HG02759 (cell line): ENCODE measurements around the gene STATH.
"Not testable (repeated sequence)": the region's sequence is repeated elsewhere in the genome, so short reads cannot be mapped to it uniquely, and the experiment has no call there.

Source experiments
- ATAC-seq: cut with Tn5 transposase; IDR thresholded peaks from one replicate; pipeline ENCODE4 v1.9.1; 2021; ENCODE audit warnings: mild to moderate bottlenecking, moderate library complexity; ENCODE audit not compliant: unreplicated experiment

STATH gene, protein sequence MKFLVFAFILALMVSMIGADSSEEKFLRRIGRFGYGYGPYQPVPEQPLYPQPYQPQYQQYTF

DNA sequence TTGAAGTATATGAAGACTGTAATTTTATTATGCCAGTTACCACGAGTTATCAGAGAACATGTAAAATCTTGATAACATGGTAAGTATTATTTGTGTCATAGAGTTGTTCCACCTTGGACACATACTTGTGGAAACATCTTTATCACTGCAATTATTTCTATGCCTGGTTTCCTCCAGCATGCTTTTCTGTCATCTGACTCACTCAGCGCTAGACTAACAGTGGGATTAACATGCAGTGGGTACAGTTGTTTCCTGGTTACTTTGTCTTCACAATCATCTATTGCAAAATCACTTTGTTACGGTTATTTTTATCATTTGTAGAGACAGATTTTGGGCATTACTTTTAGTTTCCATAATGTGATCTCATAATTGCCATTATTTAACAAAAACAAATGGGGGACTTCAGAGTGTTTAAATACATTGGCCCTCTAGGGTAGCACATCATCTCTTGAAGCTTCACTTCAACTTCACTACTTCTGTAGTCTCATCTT lies at the start of gene STATH:
TSS of gene STATH (plus strand) at position 441 of the 491 bp plus-strand sequence. CDS start 2,472 bp downstream, outside the sequence.
- ATAC-seq = no peak

DNA sequence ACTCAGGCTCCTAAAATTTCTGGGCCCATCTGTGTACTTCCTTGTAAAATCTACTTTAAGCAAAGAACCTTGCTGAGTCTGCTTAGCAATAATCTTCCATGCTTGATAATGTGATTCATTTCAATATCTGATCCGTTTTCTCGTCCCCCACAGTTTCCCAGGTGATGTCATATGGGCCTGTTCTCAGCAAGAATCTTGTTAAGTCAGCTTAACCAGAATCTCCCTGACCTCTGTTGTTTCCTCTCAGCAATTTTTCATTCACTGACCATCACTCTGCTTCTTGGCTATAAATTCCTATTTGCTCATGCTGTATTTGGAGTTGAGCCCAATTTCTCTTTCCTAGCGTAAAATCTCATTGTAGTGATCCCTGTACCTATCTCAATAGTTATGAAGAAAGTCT lies 44.2 kb upstream of the STATH start:
- ATAC-seq = no peak

DNA sequence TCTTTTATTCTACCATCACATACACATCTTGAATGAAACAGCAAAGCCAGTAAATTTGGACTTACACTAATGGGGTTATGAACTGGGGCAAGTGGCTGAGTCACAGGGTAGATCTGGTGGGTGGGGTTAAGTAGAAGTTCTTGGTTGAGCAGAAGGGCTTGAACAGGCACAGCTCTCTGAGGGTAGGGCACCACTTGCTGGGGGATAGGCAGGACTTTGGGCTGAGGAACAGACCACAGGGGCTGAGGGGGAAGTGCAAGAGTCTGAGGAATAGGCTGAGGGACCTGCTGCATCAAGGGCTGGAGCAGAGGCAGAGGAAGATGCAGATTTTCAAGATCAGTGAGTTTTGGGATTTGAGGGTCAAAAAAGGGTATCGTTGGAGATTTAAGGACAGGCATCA lies 38.6 kb upstream of the STATH start:
- ATAC-seq = no peak

DNA sequence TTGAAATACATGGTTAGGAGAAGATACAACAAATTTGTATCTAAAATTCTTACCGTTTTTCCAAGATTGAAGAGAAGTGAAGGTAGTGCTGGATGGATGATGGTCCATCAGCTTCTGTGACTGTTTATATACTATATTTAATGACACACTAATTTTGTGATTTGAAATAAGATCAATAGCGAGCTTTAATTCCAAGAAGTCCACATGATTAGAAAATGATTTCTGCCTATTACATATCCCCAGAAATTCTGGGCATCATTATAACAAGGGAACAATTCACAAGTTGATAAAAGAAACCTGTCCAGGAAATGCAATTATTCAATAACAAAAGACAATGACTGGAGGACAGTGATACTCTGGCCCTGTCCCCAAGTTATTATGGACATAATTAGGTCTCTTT lies 30.1 kb upstream of the STATH start, which contains the start of gene CSN2:
TSS of gene CSN2 (minus strand) at position 101 of the 400 bp plus-strand sequence. CDS start 4,733 bp downstream, outside the sequence.
- no peak for ATAC-seq

DNA sequence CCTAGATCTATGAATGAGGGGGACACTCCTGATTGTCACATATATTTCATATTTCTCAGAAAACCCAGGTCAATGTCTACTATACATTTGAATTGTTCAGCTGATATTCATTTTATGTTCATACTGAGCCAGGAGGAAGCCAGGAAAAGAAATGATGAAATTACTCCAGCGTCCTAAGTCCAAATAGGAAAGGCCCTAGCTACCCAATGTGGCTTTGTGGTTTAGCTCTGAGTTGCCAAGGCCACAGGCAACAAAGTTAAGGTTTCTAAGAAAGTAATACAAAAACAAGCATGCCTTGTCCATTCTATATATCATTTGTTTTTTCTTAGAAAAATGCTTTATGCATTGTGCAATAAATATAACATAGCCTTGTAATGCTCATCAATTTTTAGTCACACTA lies 25.7 kb upstream of the STATH start:
- ATAC-seq = no peak

DNA sequence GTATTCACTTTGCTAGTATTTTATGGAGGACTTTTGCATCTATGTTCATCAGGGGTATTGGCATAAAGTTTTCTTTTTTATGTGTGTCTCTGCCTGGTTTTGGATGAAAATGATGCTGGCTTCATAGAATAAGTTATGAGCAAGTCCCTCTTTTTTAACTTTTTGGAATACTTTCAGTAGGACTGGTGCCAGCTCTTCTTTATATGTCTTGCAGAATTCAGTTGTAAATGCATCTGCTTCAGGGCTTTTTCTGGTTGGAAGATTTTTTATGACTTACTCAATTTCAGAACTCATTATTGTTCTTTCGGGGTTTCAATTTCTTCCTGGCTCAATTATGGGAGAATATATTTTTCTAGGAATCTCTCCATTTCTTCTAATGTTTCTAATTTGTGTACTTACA lies 21.1 kb upstream of the STATH start:
- ATAC-seq = no peak

DNA sequence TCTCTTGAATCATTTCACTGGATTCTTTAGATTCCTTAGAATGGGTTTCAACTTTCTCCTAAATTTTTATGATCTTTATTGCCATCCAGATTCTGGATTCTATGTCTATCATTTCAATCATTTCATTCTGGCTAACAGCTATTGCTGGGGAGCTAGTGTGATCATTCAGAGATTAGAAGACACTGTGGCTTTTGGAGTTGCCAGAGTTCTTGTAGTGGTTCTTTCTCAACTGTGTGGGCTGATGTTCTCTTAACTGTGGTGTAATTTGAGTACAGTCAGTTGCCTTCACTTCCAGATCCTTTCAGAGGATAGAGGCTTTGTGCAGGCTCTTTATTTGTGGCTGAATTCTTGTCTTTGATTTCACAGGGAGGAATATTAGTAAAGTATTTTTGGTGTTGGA lies 18.2 kb upstream of the STATH start:
- no peak for ATAC-seq

DNA sequence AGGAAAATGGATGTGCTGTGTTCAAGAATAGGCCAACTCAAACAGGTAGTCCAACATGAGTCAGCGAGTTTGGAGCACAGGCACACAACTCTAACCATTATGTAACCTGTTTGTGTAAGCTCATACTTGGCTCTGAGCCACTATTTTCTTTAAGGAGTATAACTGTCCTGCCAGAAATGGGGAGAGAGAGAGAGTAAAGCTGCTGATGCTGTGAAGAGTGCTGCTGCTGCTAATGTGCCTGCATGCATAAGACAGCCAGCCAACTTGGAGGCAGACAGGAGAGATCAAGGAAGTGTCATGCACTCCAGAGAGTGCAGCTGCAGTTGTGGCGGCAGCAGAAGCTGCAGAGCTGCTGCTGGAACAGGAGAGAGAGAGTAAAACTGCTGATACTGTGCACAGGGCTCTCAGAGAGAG lies 11.7 kb upstream of the STATH start:
- no peak for ATAC-seq

DNA sequence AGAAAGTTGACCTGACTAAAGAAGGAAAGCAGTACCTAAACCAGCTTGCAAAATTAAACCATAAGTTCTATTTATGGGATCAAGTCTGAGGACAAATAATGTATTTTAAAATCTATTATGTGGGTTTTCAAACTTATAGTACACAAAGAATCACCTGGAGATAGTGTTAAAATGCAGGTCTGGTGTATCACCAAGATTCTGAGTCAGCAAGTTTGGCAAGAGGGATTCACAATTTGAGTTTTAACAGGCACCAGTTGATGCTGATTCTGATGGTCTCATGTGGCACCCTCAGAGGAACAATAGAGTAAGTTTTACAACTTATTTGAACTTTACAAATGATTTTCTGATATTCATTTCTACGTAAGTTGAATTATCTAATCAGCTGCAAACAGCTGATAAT lies 9.1 kb upstream of the STATH start:
- no peak for ATAC-seq

DNA sequence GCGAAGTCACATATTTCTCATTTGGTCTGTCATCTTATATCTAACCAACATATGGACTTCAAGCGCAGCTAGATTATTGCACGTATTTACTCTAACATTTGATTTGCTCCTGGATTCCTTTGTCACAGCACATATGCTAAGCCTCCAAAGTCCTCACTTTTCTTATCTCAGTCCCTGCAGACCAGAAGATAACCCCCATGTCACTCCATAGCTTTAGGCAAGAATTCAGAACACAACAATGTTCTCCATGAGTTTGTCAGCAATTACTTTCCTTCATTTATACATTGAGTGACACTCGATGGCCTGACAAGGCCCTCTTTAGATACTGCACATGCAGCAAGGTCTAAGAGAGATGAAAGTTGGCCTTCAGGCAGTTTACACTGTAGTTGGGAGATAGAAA lies 4.8 kb upstream of the STATH start:
- ATAC-seq = no peak

DNA sequence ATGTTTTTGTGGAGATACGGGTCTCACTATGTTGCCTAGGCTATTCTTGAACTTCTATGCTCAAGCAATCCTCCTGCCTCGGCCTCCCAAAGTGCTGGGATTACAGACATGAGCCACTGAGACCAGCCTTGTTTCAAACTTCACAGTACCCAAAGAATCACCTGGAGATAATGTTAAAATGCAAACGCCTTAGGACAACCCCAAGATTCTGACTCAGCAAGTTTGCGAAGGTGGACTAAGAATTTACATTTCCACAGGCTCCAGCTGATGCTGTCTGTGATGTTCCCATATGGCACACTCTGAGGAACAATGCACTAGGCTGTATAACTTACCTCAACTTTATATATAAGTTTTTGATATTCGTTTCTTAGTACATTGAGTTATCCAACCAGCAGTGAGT lies 984 bp upstream of the STATH start:
- ATAC-seq = no peak

DNA sequence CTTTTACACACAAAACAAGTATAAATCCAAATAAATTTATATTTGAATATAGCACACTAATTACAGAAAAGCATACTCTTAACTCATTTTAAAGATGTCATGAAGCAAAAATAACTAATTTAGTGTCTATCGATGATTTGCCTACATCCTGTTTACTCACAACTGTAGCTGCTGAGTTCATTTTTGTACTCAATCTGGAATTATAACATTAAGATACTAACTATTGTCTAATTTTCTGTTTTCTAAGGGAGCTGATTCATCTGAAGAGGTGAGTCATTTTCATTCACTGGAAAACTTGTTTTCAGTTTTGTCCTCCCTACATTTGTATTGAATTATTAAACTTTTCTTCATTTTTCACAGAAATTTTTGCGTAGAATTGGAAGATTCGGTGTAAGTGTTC lies 3.7 kb downstream of the STATH start:
- no peak for ATAC-seq

DNA sequence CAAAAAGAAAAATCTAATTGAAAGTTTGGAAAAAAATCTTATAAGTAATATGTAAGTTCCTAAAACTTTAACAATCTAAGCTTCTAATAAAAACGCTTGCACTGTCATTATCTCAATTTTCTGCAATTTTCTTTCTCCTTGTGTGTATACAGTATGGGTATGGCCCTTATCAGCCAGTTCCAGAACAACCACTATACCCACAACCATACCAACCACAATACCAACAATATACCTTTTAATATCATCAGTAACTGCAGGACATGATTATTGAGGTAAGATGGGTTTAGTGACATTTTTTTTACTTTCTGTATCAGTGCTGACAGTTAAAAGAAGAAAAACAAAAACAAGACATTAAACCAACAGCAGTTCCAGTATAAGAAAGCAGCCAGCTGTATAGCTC lies 4.9 kb downstream of the STATH start:
- no peak for ATAC-seq

DNA sequence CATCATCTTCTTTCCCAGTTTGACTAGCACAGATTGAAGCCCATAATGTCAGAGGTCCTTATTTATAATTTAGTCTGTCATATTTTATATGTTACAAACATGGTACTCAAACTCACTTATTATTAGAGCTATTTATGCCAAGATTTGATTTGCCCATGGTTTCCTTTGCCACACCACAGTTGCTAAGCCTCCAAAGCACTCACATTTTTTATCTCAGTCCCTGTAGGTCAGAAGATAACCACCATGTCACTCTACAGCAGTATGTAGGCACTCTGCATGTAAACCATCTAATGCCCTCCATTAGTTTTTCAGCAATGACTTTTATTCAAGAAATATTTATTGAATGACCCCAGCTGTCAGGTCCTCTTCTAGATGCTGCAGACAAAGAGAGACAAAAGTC lies 6.7 kb downstream of the STATH start:
- no peak for ATAC-seq

DNA sequence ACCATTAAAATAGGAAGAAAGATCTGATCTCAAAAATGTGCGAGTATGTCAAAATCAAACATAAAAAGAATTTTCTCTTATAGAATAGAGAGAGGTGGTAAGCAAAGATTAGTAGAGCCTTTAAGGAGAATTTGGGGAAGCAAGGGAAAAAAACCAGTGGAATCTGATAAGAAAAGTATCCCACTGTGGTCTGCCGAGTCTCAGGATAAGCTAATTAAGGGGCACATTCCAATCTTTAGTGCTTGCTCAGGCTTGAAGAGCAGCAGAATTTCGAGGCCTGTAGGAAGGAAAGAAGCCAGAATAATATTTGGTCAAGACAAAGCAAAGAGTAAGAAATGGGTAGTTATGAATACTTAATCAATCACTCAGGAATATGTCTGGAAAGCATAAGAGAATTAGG lies 13.0 kb downstream of the STATH start:
- no peak for ATAC-seq

DNA sequence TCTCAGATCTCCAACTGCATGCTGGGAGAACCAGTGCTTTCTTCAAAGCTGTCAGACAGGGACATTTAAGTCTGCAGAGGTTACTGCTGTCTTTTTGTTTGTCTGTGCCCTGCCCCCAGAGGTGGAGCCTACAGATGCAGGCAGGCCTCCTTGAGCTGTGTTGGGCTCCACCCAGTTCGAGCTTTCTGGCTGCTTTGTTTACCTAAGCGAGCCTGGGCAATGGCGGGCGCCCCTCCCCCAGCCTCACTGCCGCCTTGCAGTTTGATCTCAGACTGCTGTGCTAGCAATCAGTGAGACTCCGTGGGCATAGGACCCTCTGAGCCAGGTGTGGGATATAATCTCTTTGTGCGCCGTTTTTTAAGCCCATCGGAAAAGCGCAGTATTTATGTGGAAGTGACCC lies 23.2 kb downstream of the STATH start:
- ATAC-seq = not testable (repeated sequence)

DNA sequence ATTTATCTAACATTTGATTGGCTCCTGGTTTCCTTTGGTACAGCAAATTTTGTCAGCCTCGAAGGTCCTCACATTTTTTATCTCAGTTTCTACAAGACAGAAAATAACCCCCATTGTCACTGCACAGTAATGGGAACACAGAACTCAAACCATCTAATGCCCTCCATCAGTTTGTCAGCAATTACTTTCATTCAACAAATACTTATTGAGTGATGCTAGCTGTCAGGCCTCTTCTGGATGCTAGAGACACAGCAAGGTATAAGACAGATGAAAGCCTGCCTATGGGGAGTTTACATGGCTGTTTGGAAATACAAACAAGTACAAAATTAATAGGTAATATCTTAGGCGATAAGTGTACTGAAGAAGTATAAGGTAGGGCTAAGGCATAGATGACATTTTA lies 27.5 kb downstream of the STATH start:
- ATAC-seq = no peak

DNA sequence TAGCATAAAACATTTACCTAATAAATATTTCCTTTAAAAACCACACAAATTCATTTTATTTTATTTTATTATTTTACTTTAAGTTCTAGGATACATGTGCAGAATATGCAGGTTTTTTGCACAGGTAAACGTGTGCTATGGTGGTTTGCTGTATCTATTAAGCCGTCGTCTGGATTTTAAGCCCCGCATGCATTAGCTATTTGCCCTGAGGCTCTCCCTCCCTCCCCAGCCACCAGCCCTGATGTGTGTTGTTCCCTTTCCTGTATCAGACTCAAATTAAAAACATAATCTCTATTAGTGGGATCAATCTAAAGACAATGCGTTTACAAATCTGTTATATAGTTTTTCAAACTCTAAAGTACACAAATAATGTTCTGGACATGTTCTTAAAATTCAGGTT lies 31.2 kb downstream of the STATH start:
- ATAC-seq = no peak

DNA sequence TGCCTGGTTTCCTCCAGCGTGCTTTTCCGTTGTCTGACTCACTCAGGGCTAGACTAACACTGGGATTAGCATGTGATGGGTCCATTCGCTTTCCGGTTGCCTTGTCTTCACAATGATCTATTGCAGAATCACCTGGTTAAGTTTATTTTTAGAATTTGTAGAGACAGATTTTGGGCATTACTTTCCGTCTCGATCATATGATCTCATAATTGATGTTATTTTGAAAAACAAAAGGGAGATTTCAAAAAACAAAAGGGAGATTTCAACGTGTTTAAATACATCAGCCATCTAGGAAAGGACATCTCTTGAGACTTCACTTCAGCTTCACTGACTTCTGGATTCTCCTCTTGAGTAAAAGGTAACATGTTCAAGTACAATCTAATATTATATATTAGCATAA lies 32.4 kb downstream of the STATH start, which contains the start of gene HTN3:
TSS of gene HTN3 (plus strand) at position 301 of the 400 bp plus-strand sequence. CDS start 2,282 bp downstream, outside the sequence.
- ATAC-seq = not testable (repeated sequence)

DNA sequence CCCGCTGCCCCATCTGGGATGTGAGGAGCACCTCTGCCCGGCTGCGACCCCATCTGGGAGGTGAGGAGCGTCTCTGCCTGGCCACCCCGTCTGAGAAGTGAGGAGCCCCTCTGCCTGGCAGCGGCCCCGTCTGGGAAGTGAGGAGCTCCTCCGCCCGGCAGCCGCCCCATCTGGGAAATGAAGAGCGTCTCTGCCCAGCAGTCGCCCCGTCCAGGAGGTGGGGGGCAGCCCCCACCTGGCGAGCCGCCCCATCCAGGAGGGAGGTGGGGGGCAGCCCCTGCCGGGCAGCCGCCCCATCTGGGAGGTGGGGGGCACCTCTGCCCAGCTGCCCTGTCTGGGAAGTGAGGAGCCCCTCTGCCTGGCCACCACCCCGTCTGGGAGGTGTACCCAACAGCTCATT lies 41.8 kb downstream of the STATH start:
- not testable (repeated sequence) for ATAC-seq

DNA sequence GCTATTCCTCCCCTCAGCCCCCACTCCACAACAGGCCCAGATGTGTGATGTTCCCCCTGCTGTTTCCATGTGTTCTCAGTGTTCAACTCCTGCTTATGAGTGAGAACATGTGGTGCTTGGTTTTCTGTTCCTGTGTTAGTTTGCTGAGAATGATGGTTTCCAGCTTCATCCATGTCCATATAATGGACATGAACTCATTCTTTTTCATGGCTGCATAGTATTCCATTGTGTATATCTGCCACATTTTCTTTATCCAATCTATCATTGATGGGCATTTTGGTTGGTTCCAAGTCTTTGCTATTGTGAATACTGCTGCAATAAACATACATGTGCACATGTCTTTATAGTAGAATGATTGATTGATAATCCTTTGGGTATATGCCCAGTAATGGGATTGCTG lies 44.2 kb downstream of the STATH start:
- not testable (repeated sequence) for ATAC-seq

DNA sequence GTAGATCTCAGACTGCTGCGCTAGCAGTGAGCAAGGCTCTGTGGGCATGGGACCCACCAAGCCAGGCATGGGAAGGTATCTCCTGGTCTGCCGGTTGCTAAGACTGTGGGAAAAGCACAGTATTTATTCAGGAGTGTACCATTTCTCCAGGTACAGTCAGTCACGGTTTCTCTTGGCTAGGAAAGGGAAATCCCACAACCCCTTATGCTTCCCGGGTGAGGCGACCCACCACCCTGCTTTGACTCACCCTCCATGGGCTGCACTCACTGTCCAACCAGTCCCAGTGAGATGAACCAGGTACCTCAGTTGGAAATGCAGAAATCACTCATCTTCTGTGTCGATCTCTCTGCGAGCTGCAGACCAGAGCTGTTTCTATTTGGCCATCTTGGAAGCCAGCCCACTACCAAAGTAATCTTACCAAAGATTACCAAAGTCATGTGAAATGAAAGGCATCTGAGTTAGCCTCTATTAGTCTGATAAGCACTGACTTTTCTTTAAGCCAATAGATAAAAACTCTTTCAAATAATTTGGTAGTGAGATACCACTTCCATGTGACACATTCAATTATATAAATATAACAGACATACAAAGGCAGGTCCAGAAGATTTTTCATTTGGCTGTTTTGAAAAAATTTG lies 46.0 kb downstream of the STATH start:
- ATAC-seq = no peak

DNA sequence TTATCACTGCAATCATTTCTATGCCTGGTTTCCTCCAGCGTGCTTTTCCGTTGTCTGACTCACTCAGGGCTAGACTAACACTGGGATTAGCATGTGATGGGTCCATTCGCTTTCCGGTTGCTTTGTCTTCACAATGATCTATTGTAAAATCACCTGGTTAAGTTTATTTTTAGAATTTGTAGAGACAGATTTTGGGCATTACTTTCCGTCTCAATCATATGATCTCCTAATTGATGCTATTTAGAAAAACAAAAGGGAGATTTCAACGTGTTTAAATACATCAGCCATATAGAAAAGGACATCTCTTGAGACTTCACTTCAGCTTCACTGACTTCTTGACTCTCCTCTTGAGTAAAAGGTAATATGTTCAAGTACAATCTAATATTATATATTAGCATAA lies 54.4 kb downstream of the STATH start, which contains the start of gene HTN1:
TSS of gene HTN1 (plus strand) at position 301 of the 400 bp plus-strand sequence. CDS start 2,639 bp downstream, outside the sequence.
- ATAC-seq = not testable (repeated sequence)
